Astrocyte (in vitro differentiated cells and primary cell): Measurements from ENCODE around the gene HAPLN3.

Experiments used
- EZH2 ChIP-seq: IDR thresholded peaks from 2 replicates; pipeline ENCODE4 v1.6.1; 2012; ENCODE audit warnings: mild to moderate bottlenecking, low read length, inconsistent platforms; ENCODE audit not compliant: insufficient read depth
- TF ChIP-seq, protein P1 (sequence below): IDR thresholded peaks from 2 replicates; pipeline ENCODE4 v1.5.1; 2011; ENCODE audit warnings: low read depth, mild to moderate bottlenecking, inconsistent platforms, low read length, moderate library complexity; ENCODE audit not compliant: insufficient read depth

DNA sequence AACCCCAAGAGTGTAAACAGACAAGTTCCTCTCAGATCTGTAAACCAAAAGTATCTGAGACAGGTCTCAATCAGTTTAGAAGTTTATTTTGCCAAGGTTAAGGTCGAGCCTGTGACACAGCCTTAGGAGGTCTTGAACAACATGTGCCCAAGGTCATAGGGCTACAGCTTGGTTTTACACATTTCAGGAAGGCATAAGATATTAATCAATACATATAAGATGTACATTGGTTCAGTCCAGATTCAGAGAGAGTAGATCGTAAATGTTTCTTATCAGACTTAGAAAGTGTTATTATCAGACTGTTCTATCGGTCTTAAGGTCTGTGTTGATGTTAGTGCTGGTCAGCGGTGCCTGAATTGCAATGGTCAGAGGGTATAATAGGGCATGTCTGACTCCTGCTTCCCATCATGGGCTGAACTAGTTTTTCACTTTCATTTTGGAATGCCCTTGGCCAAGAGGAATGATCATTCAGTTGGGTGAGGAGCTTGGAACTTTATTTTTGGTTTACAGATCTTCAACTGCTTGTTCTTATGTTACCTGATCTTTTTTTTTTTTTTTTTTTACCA, 44.8 kb upstream of the HAPLN3 start:
- TF ChIP-seq, protein P1, sequence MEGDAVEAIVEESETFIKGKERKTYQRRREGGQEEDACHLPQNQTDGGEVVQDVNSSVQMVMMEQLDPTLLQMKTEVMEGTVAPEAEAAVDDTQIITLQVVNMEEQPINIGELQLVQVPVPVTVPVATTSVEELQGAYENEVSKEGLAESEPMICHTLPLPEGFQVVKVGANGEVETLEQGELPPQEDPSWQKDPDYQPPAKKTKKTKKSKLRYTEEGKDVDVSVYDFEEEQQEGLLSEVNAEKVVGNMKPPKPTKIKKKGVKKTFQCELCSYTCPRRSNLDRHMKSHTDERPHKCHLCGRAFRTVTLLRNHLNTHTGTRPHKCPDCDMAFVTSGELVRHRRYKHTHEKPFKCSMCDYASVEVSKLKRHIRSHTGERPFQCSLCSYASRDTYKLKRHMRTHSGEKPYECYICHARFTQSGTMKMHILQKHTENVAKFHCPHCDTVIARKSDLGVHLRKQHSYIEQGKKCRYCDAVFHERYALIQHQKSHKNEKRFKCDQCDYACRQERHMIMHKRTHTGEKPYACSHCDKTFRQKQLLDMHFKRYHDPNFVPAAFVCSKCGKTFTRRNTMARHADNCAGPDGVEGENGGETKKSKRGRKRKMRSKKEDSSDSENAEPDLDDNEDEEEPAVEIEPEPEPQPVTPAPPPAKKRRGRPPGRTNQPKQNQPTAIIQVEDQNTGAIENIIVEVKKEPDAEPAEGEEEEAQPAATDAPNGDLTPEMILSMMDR = no peak
- TF ChIP-seq EZH2 = no peak
